Measurements from ENCODE around the gene CSRP3. TPM values are rescaled to one million over a fixed set of nuclear protein-coding genes. Genes with fewer than 3 reads are reported as not detected.

CSRP3 gene
- total RNA-seq, 1 experiment from 2014 or later, result not detected

DNA sequence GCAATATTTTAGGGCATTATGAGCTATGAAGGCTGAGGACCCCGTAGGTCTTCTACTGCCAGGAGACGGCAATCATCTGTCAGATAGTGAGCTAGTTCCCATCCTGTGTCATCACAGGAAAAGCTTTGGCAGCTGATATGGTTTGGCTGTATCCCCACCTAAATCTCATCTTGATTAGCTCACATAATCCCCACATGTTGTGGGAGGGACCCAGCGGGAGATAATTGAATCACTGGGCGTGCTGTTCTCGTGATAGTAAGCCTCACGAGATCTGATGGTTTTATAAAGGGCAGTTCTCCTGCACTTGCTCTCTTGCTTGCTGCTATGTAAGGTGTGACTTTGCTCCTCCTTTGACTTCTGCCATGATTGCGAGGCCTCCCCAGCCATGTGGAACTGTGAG, 18.1 kb downstream of the CSRP3 start:
- no peak overlapping the region for H3K4me3 ChIP-seq
- H3K9me3 ChIP-seq (ENCODE audit: insufficient read depth, low read depth), result no peaks in the 10 kb centered on the region
- no peaks in the 10 kb centered on the region for H3K27me3 ChIP-seq (ENCODE audit: insufficient read depth, low read depth)
- no peaks in the 10 kb centered on the region for H3K9me2 ChIP-seq (ENCODE audit: insufficient read depth)
- no peaks in the 10 kb centered on the region for H3K4me1 ChIP-seq (replicated peaks; ENCODE audit: insufficient read depth)
- BruUV-seq (replicated peaks), result no TSS peak
- H3K79me2 ChIP-seq (ENCODE audit: low read depth), result no peaks in the 10 kb centered on the region
- intact Hi-C loops (cut with micrococcal nuclease; ENCODE audit: unreplicated experiment), result no loop called here
- no peak for DNase-seq
- no peaks in the 10 kb centered on the region for H3F3A ChIP-seq (ENCODE audit: insufficient read depth, low read depth)
- H3K4me2 ChIP-seq, result no peak overlapping the region
- CTCF ChIA-PET, result no interaction called here
- H3K36me3 ChIP-seq (ENCODE audit: low read depth), result no peaks in the 10 kb centered on the region; the same call in 1 of the 2 replicates
- H4K20me1 ChIP-seq (ENCODE audit: insufficient read depth), result no peaks in the 10 kb centered on the region
- no peak overlapping the region for H3K27ac ChIP-seq
- H2AFZ ChIP-seq, result no peak overlapping the region
- no peak for TF ChIP-seq EZH2 (IDR thresholded peaks at IDR 0.05; ENCODE audit: low read depth)
- TF ChIP-seq, protein P1, sequence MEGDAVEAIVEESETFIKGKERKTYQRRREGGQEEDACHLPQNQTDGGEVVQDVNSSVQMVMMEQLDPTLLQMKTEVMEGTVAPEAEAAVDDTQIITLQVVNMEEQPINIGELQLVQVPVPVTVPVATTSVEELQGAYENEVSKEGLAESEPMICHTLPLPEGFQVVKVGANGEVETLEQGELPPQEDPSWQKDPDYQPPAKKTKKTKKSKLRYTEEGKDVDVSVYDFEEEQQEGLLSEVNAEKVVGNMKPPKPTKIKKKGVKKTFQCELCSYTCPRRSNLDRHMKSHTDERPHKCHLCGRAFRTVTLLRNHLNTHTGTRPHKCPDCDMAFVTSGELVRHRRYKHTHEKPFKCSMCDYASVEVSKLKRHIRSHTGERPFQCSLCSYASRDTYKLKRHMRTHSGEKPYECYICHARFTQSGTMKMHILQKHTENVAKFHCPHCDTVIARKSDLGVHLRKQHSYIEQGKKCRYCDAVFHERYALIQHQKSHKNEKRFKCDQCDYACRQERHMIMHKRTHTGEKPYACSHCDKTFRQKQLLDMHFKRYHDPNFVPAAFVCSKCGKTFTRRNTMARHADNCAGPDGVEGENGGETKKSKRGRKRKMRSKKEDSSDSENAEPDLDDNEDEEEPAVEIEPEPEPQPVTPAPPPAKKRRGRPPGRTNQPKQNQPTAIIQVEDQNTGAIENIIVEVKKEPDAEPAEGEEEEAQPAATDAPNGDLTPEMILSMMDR (conservative IDR thresholded peaks at IDR 0.05), result no peak
- POLR2A ChIA-PET (ENCODE audit: unreplicated experiment), result no interaction called here

DNA sequence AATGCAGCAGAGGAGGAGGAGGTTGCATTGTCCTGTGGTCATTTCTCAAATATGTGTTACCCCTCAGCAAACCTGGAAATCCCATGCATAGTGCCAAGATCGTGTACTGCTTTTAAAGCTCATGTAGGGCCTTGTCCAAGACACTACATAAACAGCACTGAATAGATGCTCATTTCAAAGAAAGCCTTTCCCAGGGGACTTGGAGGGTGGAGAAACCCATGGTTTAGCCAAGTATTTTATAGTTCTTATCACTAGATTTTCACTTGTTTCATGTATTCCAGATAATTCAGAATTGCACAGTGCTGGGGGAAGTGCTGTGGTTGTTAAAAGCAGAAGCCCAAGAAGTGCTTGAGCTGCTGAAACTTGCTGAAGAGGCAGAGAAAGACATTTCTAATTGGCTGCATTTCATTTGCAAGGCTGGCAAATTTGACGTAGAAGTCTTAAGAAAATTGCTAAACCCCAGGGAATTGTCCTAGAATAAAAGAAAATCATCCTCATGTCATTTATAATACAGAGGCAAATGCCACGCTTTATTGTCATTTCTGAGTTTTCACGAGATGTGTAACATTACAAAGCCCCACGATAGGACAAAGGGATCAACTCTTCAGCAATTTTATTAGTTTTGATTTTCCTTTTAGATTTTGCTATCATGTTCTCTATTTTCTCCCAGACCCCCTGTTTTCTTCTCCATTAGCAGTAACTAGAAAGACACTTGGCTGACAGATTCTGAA, 20.1 kb downstream of the CSRP3 start:
- no peaks in the 10 kb centered on the region for H3K4me1 ChIP-seq (replicated peaks; ENCODE audit: insufficient read depth)
- peaks cover 3% of the 10 kb centered on the region; the same call in 1 of the 2 replicates for H3F3A ChIP-seq (ENCODE audit: insufficient read depth, low read depth)
- H3K9me3 ChIP-seq (ENCODE audit: insufficient read depth, low read depth), result no peaks in the 10 kb centered on the region; the same call in 1 of the 2 replicates
- no peaks in the 10 kb centered on the region for H4K20me1 ChIP-seq (ENCODE audit: insufficient read depth)
- no peaks in the 10 kb centered on the region for H3K9me2 ChIP-seq (ENCODE audit: insufficient read depth)
- intact Hi-C loops (cut with micrococcal nuclease; ENCODE audit: unreplicated experiment), result no loop called here
- H3K79me2 ChIP-seq (ENCODE audit: low read depth), result no peaks in the 10 kb centered on the region
- no peak overlapping the region for H3K4me3 ChIP-seq
- no peak for DNase-seq
- TF ChIP-seq EZH2 (IDR thresholded peaks at IDR 0.05; ENCODE audit: low read depth), result no peak
- TF ChIP-seq, protein P1 (conservative IDR thresholded peaks at IDR 0.05), result no peak
- H2AFZ ChIP-seq, result no peak overlapping the region
- no peaks in the 10 kb centered on the region for H3K27me3 ChIP-seq (ENCODE audit: insufficient read depth, low read depth)
- no peak overlapping the region for H3K4me2 ChIP-seq
- BruUV-seq (replicated peaks), result no TSS peak
- H3K36me3 ChIP-seq (ENCODE audit: low read depth), result peaks cover 3% of the 10 kb centered on the region
- ChIA-PET CTCF (no interaction called here), POLR2A (ENCODE audit: unreplicated experiment) (no interaction called here)
- H3K27ac ChIP-seq, result no peak overlapping the region

DNA sequence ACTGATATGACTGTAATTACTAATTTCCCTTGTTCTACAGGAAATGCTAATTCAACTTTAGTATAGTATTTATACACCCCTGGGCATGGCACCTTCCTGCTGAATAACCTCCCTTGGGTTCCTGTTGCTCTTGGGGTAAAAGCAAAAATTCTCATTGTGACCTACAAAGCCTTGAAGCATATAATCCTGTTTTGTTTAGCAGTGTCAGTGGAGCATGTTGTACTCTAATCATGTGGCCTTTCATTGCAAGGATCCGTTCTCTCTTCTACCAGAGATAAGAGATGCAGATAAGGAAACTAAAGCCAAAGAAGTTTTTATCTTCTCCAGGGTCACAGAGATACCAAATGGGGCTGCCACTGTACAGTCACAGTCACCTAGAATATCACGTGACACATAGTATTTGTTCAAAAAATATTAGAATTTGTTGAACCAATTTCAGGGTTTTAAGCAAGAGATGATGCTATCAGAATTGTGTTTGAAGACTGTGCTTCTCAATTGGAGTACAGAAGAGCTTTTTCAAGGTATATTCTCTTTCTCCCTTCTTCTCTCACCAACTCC, 25.1 kb downstream of the CSRP3 start:
- Histone ChIP-seq H3F3A (ENCODE audit: insufficient read depth, low read depth) (peaks cover 15% of the 10 kb centered on the region; the same call in 1 of the 2 replicates), H3K79me2 (ENCODE audit: low read depth) (no peaks in the 10 kb centered on the region), H3K36me3 (ENCODE audit: low read depth) (peaks cover 39% of the 10 kb centered on the region), H3K4me2 (no peak overlapping the region), H4K20me1 (ENCODE audit: insufficient read depth) (no peaks in the 10 kb centered on the region), H3K9me3 (ENCODE audit: insufficient read depth, low read depth) (no peaks in the 10 kb centered on the region; the same call in 1 of the 2 replicates), H3K4me1 (replicated peaks; ENCODE audit: insufficient read depth) (no peaks in the 10 kb centered on the region), H2AFZ (no peak overlapping the region), H3K27ac (no peak overlapping the region), H3K27me3 (ENCODE audit: insufficient read depth, low read depth) (no peaks in the 10 kb centered on the region), H3K9me2 (ENCODE audit: insufficient read depth) (no peaks in the 10 kb centered on the region), H3K4me3 (no peak overlapping the region)
- DNase-seq, result no peak
- intact Hi-C loops (cut with micrococcal nuclease; ENCODE audit: unreplicated experiment), result no loop called here
- POLR2A ChIA-PET (ENCODE audit: unreplicated experiment), result no interaction called here
- CTCF ChIA-PET, result no interaction called here
- no TSS peak for BruUV-seq (replicated peaks)
- TF ChIP-seq, protein P1 (conservative IDR thresholded peaks at IDR 0.05), result no peak
- no peak for TF ChIP-seq EZH2 (IDR thresholded peaks at IDR 0.05; ENCODE audit: low read depth)
